ENCODE measurements around the gene GTF3C1. TPM values are rescaled to one million over a fixed set of nuclear protein-coding genes. Genes with fewer than 3 reads are reported as not detected.

The GTF3C1 gene
- polyA plus RNA-seq, 1 donor, result 41.4 TPM

GRCh38 chr16:27414788-27415431, 134.8 kb downstream of the GTF3C1 start:
- Histone ChIP-seq H3K36me3 (ENCODE audit: control insufficient read depth, insufficient read depth, low read length) (no peaks in the 10 kb centered on the region), H3K4me1 (ENCODE audit: control insufficient read depth, insufficient read depth, low read length) (no peaks in the 10 kb centered on the region), H3K9me3 (ENCODE audit: control insufficient read depth, low read depth, low read length) (no peaks in the 10 kb centered on the region), H3K4me3 (ENCODE audit: low read length) (no peak overlapping the region), H3K27ac (ENCODE audit: low read length) (no peak overlapping the region), H3K27me3 (ENCODE audit: control insufficient read depth, insufficient read depth, low read length) (peaks cover 2% of the 10 kb centered on the region)
- WGBS (ENCODE audit: insufficient coverage, low lambda C conversion rate), result 100% methylated on average over 1 of the region's 6 CpGs
- no peak for DNase-seq

- no peaks in the 10 kb centered on the region for H3K4me1 ChIP-seq (ENCODE audit: control insufficient read depth, insufficient read depth, low read length)
- DNase-seq, result no peak
- no peaks in the 10 kb centered on the region for H3K36me3 ChIP-seq (ENCODE audit: control insufficient read depth, insufficient read depth, low read length)
- H3K9me3 ChIP-seq (ENCODE audit: control insufficient read depth, low read depth, low read length), result no peaks in the 10 kb centered on the region
- H3K27me3 ChIP-seq (ENCODE audit: control insufficient read depth, insufficient read depth, low read length), result peaks cover 2% of the 10 kb centered on the region
- no peak overlapping the region for H3K4me3 ChIP-seq (ENCODE audit: low read length)
- 100% methylated on average over 1 of the region's 2 CpGs for WGBS (ENCODE audit: insufficient coverage, low lambda C conversion rate)
- no peak overlapping the region for H3K27ac ChIP-seq (ENCODE audit: low read length)
Measured at GRCh38 chr16:27413956-27414355, 135.8 kb downstream of the GTF3C1 start.

GRCh38 chr16:27410761-27411160, 139.0 kb downstream of the GTF3C1 start:
- no peaks in the 10 kb centered on the region for H3K36me3 ChIP-seq (ENCODE audit: control insufficient read depth, insufficient read depth, low read length)
- H3K9me3 ChIP-seq (ENCODE audit: control insufficient read depth, low read depth, low read length), result no peaks in the 10 kb centered on the region
- WGBS (ENCODE audit: insufficient coverage, low lambda C conversion rate), result 100% methylated on average over 1 of the region's 1 CpG
- H3K4me1 ChIP-seq (ENCODE audit: control insufficient read depth, insufficient read depth, low read length), result no peaks in the 10 kb centered on the region
- H3K27ac ChIP-seq (ENCODE audit: low read length), result no peak overlapping the region
- H3K27me3 ChIP-seq (ENCODE audit: control insufficient read depth, insufficient read depth, low read length), result peaks cover 2% of the 10 kb centered on the region
- DNase-seq, result no peak
- H3K4me3 ChIP-seq (ENCODE audit: low read length), result no peak overlapping the region

Other genes starting within 250 kb of the GTF3C1 start
- gene IL4R, start 235.9 kb downstream of the GTF3C1 start, polyA plus RNA-seq, result 50.6 TPM
- gene IL21R, start 147.7 kb downstream of the GTF3C1 start, polyA plus RNA-seq, result 0.39 TPM
- 14.7 TPM for gene KATNIP, start 231 bp upstream of the GTF3C1 start, polyA plus RNA-seq